Esophagus muscularis mucosa (tissue), 4 donors: Measurements from ENCODE around the gene CREB3.

Experiments
- CTCF ChIP-seq, 3 experiments: fragments of 200-600 bp in 2 of 3; fragments of 450-650 bp in 1 of 3; sonication (generic) in 2 of 3; IDR thresholded peaks; one replicate each; pipeline ENCODE4 v1.5.1; 2017 to 2019; ENCODE audit warnings: antibody characterized with exemption in 3 of 3, mild to moderate bottlenecking in 2 of 3, moderate library complexity in 1 of 3
- EP300 ChIP-seq: sonication (generic); formaldehyde crosslinking; IDR thresholded peaks from one replicate; pipeline ENCODE4 v1.6.1; 2017; ENCODE audit warnings: antibody characterized with exemption
- POLR2A ChIP-seq: fragments of 450-650 bp; IDR thresholded peaks from one replicate; pipeline ENCODE4 v1.6.1; 2017; ENCODE audit warnings: antibody characterized with exemption, moderate library complexity, mild to moderate bottlenecking, low read depth
- POLR2AphosphoS5 ChIP-seq, 2 donors: sonication (generic); formaldehyde crosslinking; IDR thresholded peaks; one replicate each; pipeline ENCODE4 v1.6.1; 2017; ENCODE audit warnings: antibody characterized with exemption in 2 of 2

GRCh38 chr9:35706951-35707350 is 25.5 kb upstream of the CREB3 start:
- no peak for TF ChIP-seq CTCF (IDR thresholded peaks at IDR 0.05)
- no peak for TF ChIP-seq POLR2A
- no peak for TF ChIP-seq POLR2AphosphoS5 (IDR thresholded peaks at IDR 0.05)
- no peak for TF ChIP-seq EP300
